ENCODE measurements around the gene PCDHGA2.

GRCh38 chr5:141373673-141374317 is 35.2 kb downstream of the PCDHGA2 start, which contains the start of gene PCDHGA6:
- TF ChIP-seq CTCF (IDR thresholded peaks at IDR 0.05; ENCODE audit: low read depth, low read length): peak; percentile 15
- no peak for TF ChIP-seq POLR2A (IDR thresholded peaks at IDR 0.05; ENCODE audit: extremely low read depth, insufficient read length)
- no peak for TF ChIP-seq MYC (IDR thresholded peaks at IDR 0.05; ENCODE audit: low read depth, low read length)
- no peak for TF ChIP-seq MAX (IDR thresholded peaks at IDR 0.05; ENCODE audit: low read depth, low read length)
